Adrenal gland (tissue), 12 donors: ENCODE measurements around the gene EXOC3. TPM values are rescaled to one million over a fixed set of nuclear protein-coding genes. Genes with fewer than 3 reads are reported as not detected.

Experiments used
- DNase-seq, 7 donors: peaks; one replicate each; pipeline ENCODE4 v3.0.0-alpha.2; 2019 to 2020
- H3K27ac ChIP-seq, 5 donors: fragments of 200-600 bp; sonication (generic) in 4 of 5; 1 replicate in 3 of 5; 2 replicates in 2 of 5; pipeline versions ENCODE4 v1.5.1 to v1.8.0; 2016 to 2020; ENCODE audit warnings: mild to moderate bottlenecking in 1 of 5
- H3K27me3 ChIP-seq: fragments of 200-600 bp; 2 replicates; pipeline ENCODE4 v1.8.0; 2021
- H3K36me3 ChIP-seq, 2 donors: fragments of 200-600 bp; replicated peaks in 1 of 2; 1 replicate in 1 of 2; 2 replicates in 1 of 2; pipeline versions ENCODE4 v1.5.1 to v1.8.0; 2018 to 2022
- H3K4me1 ChIP-seq, 2 donors: fragments of 200-600 bp; replicated peaks in 1 of 2; 1 replicate in 1 of 2; 2 replicates in 1 of 2; pipeline versions ENCODE4 v1.5.1 to v1.8.0; 2018 to 2021
- H3K4me3 ChIP-seq, 4 donors: fragments of 200-600 bp; sonication (generic) in 3 of 4; one replicate each; pipeline ENCODE4 v1.5.1; 2016 to 2018
- H3K9me3 ChIP-seq, 3 donors: fragments of 200-600 bp; sonication (generic) in 1 of 3; replicated peaks in 1 of 3; 1 replicate in 2 of 3; 2 replicates in 1 of 3; pipeline versions ENCODE4 v1.5.1 to v1.8.0; 2016 to 2021
- POLR2A ChIP-seq, 2 donors: fragments of 450-650 bp; IDR thresholded peaks; one replicate each; pipeline ENCODE4 v1.6.1; 2017; ENCODE audit warnings: antibody characterized with exemption in 2 of 2, mild to moderate bottlenecking in 2 of 2, moderate library complexity in 1 of 2
- WGBS, 4 donors: extraction: QIAGEN DNeasy Blood & Tissue Kit in 2 of 4; methylation state at CpG; one replicate each; pipeline versions ENCODE4 v1.1.5 to v1.1.7; 2013 to 2017; 5-methylcytosine and 5-hydroxymethylcytosine counted together
- intact Hi-C, 2 donors: fragments of 100-400 bp; cut with DNase I; formaldehyde crosslinking; loops; one replicate each; pipeline versions ENCODE4 v1.14.1 to v1.15.0; 2022 to 2023
- polyA plus RNA-seq, 3 donors: library from polyadenylated mRNA; stranded (reverse); fragments of 200-250 nt in 2 of 3; fragments of 350-450 nt in 1 of 3; fragmentation: Illumina TruSeq in 1 of 3; extraction: RNeasy Lipid Tissue Mini Kit (QIAGEN cat#74804) in 1 of 3; gene quantifications; one replicate each; pipeline ENCODE4 v1.2.3, GENCODE V29; 2013 to 2014
- total RNA-seq, 9 donors: library from RNA; depleted of rRNA in 4 of 9; stranded (reverse); fragments of >200 nt in 4 of 9; fragments of 120-200 nt in 1 of 9; fragmentation: NEBNext Ultra II Directional in 1 of 9; extraction: Animal tissue kit (Norgen Biotek cat#: 25700) in 1 of 9; gene quantifications; one replicate each; pipeline versions ENCODE4 v1.1.0 to v1.2.4, GENCODE V29; 2013 to 2023
- TF ChIP-seq, protein P1 (sequence below), 6 experiments: fragments of 450-650 bp in 4 of 6; fragments of 200-600 bp in 2 of 6; sonication (generic) in 1 of 6; IDR thresholded peaks; 1 replicate in 5 of 6; 2 replicates in 1 of 6; pipeline versions ENCODE4 v1.5.1 to v1.8.0; 2016 to 2021; ENCODE audit warnings: antibody characterized with exemption in 6 of 6, mild to moderate bottlenecking in 2 of 6, moderate library complexity in 1 of 6
- donor health status: healthy with polysubstance abuse.
- donor health status: Bipolar disorder and iron deficiency.
- donor health status: DM: yes; HTN: yes; CAD: no.
- donor health status: DM: no; HTN: no; CAD: no.
- donor health status: DM: no; HTN: no; CAD: no.
- donor health status: DM: yes; HTN: yes; CAD: no.

EXOC3 gene
- total and polyA plus RNA-seq, 12 donors = 24.7 to 66.4 (median 42.7) TPM

DNA sequence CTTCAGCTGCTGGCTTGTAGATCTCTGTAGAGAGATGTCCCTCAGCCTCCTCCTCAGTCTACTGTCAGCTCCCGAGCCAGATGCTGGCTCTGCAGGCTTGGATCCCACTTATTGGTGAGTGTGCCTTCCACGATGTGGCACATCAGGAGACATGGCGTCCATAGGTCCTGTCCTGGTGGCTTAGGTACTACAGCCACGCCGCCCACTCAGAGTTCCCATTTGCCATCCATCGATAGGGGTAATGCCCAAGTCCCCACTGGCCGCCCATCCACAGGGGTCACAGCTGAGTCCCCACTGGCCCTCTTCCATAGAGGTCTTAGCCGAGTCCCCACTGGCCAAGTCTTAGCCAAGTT, 17.3 kb downstream of the EXOC3 start:
- Histone ChIP-seq H3K4me1 (no peaks in the 10 kb centered on the region), H3K36me3 (peaks cover 0 to 74% of the 10 kb centered on the region in 2 donors), H3K9me3 (no peaks in the 10 kb centered on the region), H3K27me3 (no peaks in the 10 kb centered on the region), H3K27ac (no peak overlapping the region), H3K4me3 (no peak overlapping the region)
- TF ChIP-seq, protein P1, sequence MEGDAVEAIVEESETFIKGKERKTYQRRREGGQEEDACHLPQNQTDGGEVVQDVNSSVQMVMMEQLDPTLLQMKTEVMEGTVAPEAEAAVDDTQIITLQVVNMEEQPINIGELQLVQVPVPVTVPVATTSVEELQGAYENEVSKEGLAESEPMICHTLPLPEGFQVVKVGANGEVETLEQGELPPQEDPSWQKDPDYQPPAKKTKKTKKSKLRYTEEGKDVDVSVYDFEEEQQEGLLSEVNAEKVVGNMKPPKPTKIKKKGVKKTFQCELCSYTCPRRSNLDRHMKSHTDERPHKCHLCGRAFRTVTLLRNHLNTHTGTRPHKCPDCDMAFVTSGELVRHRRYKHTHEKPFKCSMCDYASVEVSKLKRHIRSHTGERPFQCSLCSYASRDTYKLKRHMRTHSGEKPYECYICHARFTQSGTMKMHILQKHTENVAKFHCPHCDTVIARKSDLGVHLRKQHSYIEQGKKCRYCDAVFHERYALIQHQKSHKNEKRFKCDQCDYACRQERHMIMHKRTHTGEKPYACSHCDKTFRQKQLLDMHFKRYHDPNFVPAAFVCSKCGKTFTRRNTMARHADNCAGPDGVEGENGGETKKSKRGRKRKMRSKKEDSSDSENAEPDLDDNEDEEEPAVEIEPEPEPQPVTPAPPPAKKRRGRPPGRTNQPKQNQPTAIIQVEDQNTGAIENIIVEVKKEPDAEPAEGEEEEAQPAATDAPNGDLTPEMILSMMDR (IDR thresholded peaks at IDR 0.05) = no peak
- TF ChIP-seq POLR2A (IDR thresholded peaks at IDR 0.05) = no peak
- peak in 3 of 7 donors; percentile 5 to 39 (median 10) for DNase-seq
- 80 to 100% (median 98%) methylated on average over 7 to 8 of the region's 8 CpGs for WGBS, 4 donors
- intact Hi-C loops = no loop called here

GRCh38 chr5:462051-462481, 19.1 kb downstream of the EXOC3 start:
- Histone ChIP-seq H3K27me3 (no peaks in the 10 kb centered on the region), H3K36me3 (peaks cover 0 to 88% of the 10 kb centered on the region in 2 donors)
- peak in 4 of 7 donors; percentile 0 to 36 (median 3) for DNase-seq

GRCh38 chr5:463301-463700, 20.3 kb downstream of the EXOC3 start:
- Histone ChIP-seq H3K9me3 (no peaks in the 10 kb centered on the region), H3K4me1 (no peaks in the 10 kb centered on the region), H3K27me3 (no peaks in the 10 kb centered on the region), H3K27ac (no peak overlapping the region), H3K36me3 (peaks cover 0 to 77% of the 10 kb centered on the region in 2 donors), H3K4me3 (no peak overlapping the region)
- WGBS, 4 donors = 78 to 81% (median 80%) methylated on average over 7 of the region's 7 CpGs
- intact Hi-C loops = no loop called here
- DNase-seq = peak in 3 of 7 donors; percentile 1 to 36 (median 6)
- TF ChIP-seq POLR2A (IDR thresholded peaks at IDR 0.05) = no peak
- TF ChIP-seq, protein P1 (IDR thresholded peaks at IDR 0.05) = no peak

More at GRCh38 chr5:462051-462481, 19.1 kb downstream of the EXOC3 start:
- no peaks in the 10 kb centered on the region for H3K4me1 ChIP-seq
- H3K4me3 ChIP-seq = no peak overlapping the region
- no peak overlapping the region for H3K27ac ChIP-seq
- intact Hi-C loops = no loop called here
- WGBS, 4 donors = 97% methylated on average over 23 to 24 of the region's 24 CpGs
- TF ChIP-seq, protein P1 (IDR thresholded peaks at IDR 0.05) = no peak
- H3K9me3 ChIP-seq = no peaks in the 10 kb centered on the region

DNA sequence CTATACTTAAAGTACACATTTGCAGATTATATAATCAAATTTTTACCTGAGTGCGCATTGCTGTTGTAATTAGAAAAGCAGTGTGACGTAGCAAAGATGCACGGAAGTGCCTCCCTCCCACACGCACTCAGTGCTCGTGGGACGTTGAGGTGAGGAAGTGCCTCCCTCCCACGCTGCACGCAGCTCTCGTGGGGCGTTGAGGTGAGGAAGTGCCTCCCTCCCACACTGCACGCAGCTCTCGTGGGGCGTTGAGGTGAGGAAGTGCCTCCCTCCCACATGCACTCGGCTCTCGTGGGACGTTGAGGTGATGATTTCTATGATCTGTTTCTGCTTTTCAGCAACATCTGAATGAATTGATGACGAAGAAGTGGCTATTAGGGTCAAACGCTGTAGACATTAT, 21.0 kb downstream of the EXOC3 start:
- Histone ChIP-seq H3K36me3 (peaks cover 0 to 70% of the 10 kb centered on the region in 2 donors), H3K27ac (no peak overlapping the region), H3K27me3 (no peaks in the 10 kb centered on the region), H3K4me1 (no peaks in the 10 kb centered on the region), H3K4me3 (no peak overlapping the region), H3K9me3 (no peaks in the 10 kb centered on the region)
- DNase-seq = peak in 2 of 7 donors; percentile 0 to 6
- TF ChIP-seq, protein P1 (IDR thresholded peaks at IDR 0.05) = no peak
- no peak for TF ChIP-seq POLR2A (IDR thresholded peaks at IDR 0.05)
- intact Hi-C loops = no loop called here
- WGBS, 4 donors = 69 to 87% (median 76%) methylated on average over 18 of the region's 18 CpGs
